ENCODE measurements around the gene SAMD11. TPM values are rescaled to one million over a fixed set of nuclear protein-coding genes. Genes with fewer than 3 reads are reported as not detected.

The SAMD11 gene
- total and polyA plus RNA-seq, 10 of the 15 experiments (the other 5 are each of a cell fraction or from before 2014, with no cell fraction given): 0.04 to 0.31 (median 0.19) TPM; not detected in 6

DNA sequence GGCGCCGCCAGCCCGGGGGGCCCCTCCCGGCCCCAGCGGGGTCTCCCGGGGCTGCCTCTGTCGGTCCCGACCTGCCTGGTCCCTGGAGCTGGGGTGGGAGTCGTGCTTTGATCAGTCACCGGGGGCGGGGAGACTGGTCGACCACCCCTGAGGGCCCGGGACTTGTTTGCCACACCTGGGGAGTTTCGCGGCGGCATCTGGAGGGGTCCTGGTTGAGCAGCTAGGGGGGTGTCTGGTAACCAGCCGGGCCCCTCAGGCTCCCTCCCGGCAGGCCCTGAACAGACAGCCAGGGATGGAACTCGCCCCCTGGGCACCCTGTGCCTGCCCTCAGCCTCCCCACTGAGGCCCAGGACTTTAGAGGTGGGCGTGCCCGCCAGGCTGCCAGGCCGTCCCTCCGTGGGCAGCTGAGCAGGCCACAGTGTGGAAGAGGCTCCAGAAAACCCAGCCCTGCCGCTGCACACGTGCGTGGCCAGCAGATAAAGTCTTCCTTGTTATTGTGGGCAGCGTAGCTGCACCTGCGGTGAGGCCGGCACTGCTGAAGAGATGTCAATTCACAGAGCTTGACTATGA is 13.3 kb upstream of the SAMD11 start (continued):
- TF ChIP-seq STAT3 (IDR thresholded peaks at IDR 0.05; ENCODE audit: low read depth, low read length) (no peak), MTA3 (IDR thresholded peaks at IDR 0.05; ENCODE audit: borderline replicate concordance, low read length) (no peak), ATF3 (IDR thresholded peaks at IDR 0.05; ENCODE audit: borderline replicate concordance, extremely low read depth, low read depth, low read length) (no peak)

- SMC1A ChIA-PET (ENCODE audit: uncharacterized antibody, unreplicated experiment): no interaction called here
- ATAC-seq: no peak
- no peak overlapping the region for H3K4me2 ChIP-seq (ENCODE audit: control insufficient read depth, insufficient read depth)
Measured at GRCh38 chr1:910881-911721, 12.6 kb upstream of the SAMD11 start.

More at GRCh38 chr1:910881-911721, 12.6 kb upstream of the SAMD11 start:
- FAIRE-seq (no peak), DNase-seq (ENCODE audit: low read depth, low spot score) (no peak)
- TF ChIP-seq, protein P1, sequence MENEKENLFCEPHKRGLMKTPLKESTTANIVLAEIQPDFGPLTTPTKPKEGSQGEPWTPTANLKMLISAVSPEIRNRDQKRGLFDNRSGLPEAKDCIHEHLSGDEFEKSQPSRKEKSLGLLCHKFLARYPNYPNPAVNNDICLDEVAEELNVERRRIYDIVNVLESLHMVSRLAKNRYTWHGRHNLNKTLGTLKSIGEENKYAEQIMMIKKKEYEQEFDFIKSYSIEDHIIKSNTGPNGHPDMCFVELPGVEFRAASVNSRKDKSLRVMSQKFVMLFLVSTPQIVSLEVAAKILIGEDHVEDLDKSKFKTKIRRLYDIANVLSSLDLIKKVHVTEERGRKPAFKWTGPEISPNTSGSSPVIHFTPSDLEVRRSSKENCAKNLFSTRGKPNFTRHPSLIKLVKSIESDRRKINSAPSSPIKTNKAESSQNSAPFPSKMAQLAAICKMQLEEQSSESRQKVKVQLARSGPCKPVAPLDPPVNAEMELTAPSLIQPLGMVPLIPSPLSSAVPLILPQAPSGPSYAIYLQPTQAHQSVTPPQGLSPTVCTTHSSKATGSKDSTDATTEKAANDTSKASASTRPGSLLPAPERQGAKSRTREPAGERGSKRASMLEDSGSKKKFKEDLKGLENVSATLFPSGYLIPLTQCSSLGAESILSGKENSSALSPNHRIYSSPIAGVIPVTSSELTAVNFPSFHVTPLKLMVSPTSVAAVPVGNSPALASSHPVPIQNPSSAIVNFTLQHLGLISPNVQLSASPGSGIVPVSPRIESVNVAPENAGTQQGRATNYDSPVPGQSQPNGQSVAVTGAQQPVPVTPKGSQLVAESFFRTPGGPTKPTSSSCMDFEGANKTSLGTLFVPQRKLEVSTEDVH (IDR thresholded peaks at IDR 0.05; ENCODE audit: low read depth, partially characterized antibody): no peak
- TF ChIP-seq ZBTB11 (CRISPR knock-in tag; IDR thresholded peaks at IDR 0.05): no peak
- Histone ChIP-seq H3K79me2 (ENCODE audit: control insufficient read depth, insufficient read depth, low read length) (no peaks in the 10 kb centered on the region), H3K4me3 (no peak overlapping the region), H3K36me3 (ENCODE audit: control insufficient read depth in 2 of 2, insufficient read depth in 2 of 2, low read length in 1 of 2) (no peaks in the 10 kb centered on the region), H3K27me3 (replicated peaks in 1 of 2; ENCODE audit: control insufficient read depth in 2 of 2, insufficient read depth in 2 of 2, low read length in 1 of 2) (no peaks in the 10 kb centered on the region; a peak in 2 of 4 replicates), H3K4me1 (ENCODE audit: control insufficient read depth, insufficient read depth, low read length) (no peaks in the 10 kb centered on the region; the same call in 1 of the 2 replicates), H2AFZ (ENCODE audit: control insufficient read depth, low read depth, low read length) (no peak overlapping the region), H4K20me1 (ENCODE audit: control insufficient read depth, insufficient read depth) (no peaks in the 10 kb centered on the region), H3K9me3 (replicated peaks; ENCODE audit: control insufficient read depth, insufficient read depth, low read length) (no peaks in the 10 kb centered on the region), H3K27ac (ENCODE audit: control insufficient read depth, insufficient read depth) (no peak overlapping the region), H3K9ac (ENCODE audit: control insufficient read depth, insufficient read depth, low read length) (no peak overlapping the region)
- intact Hi-C loops (cut with micrococcal nuclease; ENCODE audit: unreplicated experiment) (no loop called here), in situ Hi-C loops (cut with MboI) (no loop called here)
- ChIA-PET RAD21 (ENCODE audit: unreplicated experiment) (no interaction called here), POLR2A (no interaction called here), CTCF (no interaction called here)
- BruUV-seq (replicated peaks): no TSS peak
- WGBS (ENCODE audit: insufficient coverage, insufficient replicate concordance, low lambda C conversion rate, missing lambda C conversion rate): 46% methylated on average over 25 of the region's 25 CpGs
